A549 (cell line): ENCODE results near the gene SCN2B. TPM values are rescaled to one million over a fixed set of nuclear protein-coding genes. Genes with fewer than 3 reads are reported as not detected.

ENCODE experiments used
- ATAC-seq, 2 experiments: fragments of 200-7000 bp in 1 of 2; fragments of >200 bp in 1 of 2; cut with Nextera tagmentation in 1 of 2; cut with Tn5 transposase in 1 of 2; 3 replicates each; pipeline versions ENCODE4 v1.8.0 to v1.9.1; 2018 to 2020; ENCODE audit warnings: mild to moderate bottlenecking in 1 of 2, moderate library complexity in 1 of 2
- CTCF ChIA-PET: fragments of 300-600 bp; sonication (Branson Sonifier 250); formaldehyde crosslinking; extraction: SDS; loops from one replicate; lab custom pipeline; 2021; ENCODE audit warnings: antibody characterized with exemption, inconsistent platforms; lab: Yijun Ruan, JAX
- POLR2A ChIA-PET: fragments of 350-600 bp; formaldehyde crosslinking; extraction: SDS; loops from one replicate; lab custom pipeline; 2021; ENCODE audit warnings: antibody characterized with exemption, inconsistent platforms; lab: Yijun Ruan, JAX
- DNase-seq, 2 experiments: peaks; one replicate each; pipeline versions ENCODE4 v3.0.0 to v3.0.0-alpha.2; 2011 to 2016; ENCODE audit warnings: low read depth in 1 of 2, low spot score in 1 of 2
- FAIRE-seq: peaks from 2 replicates; lab custom pipeline; 2011; peaks lifted over from hg19 to GRCh38; lab: Jason Lieb, UNC
- H3K27ac ChIP-seq, 2 experiments: fragments of >200 bp; sonication (Bioruptor Twin); formaldehyde crosslinking; 3 replicates each; pipeline ENCODE4 v1.5.1; 2016 to 2017
- H3K4me1 ChIP-seq: fragments of >200 bp; sonication (Bioruptor Twin); formaldehyde crosslinking; 3 replicates; pipeline ENCODE4 v1.6.1; 2016
- H3K4me2 ChIP-seq: fragments of >200 bp; sonication (Bioruptor Twin); formaldehyde crosslinking; 3 replicates; pipeline ENCODE4 v1.6.1; 2016
- H3K4me3 ChIP-seq: fragments of >200 bp; sonication (Bioruptor Twin); formaldehyde crosslinking; 3 replicates; pipeline ENCODE4 v1.5.1; 2016
- H3K9me3 ChIP-seq: fragments of >200 bp; sonication (Bioruptor Twin); formaldehyde crosslinking; 3 replicates; pipeline ENCODE4 v1.6.1; 2016
- ATOH8 ChIP-seq: fragments of 250-450 bp; sonication (Bioruptor Pico); IDR thresholded peaks from 2 replicates; pipeline ENCODE4 v1.5.0; 2020; ENCODE audit warnings: low read depth, mild to moderate bottlenecking, moderate library complexity
- BCL3 ChIP-seq: fragments of >200 bp; sonication (Bioruptor Twin); formaldehyde crosslinking; IDR thresholded peaks from 3 replicates; pipeline ENCODE4 v1.6.1; 2016
- CBX8 ChIP-seq: fragments of 200-600 bp; sonication (generic); IDR thresholded peaks from 2 replicates; pipeline ENCODE4 v1.6.1; 2016
- CTCF ChIP-seq: fragments of >200 bp; sonication (Bioruptor Twin); formaldehyde crosslinking; IDR thresholded peaks from 3 replicates; pipeline ENCODE4 v1.5.1; 2016
- E2F6 ChIP-seq: IDR thresholded peaks from 2 replicates; pipeline ENCODE4 v1.6.1; 2012; ENCODE audit warnings: low read depth, borderline replicate concordance
- EHF ChIP-seq: fragments of 250-450 bp; sonication (Bioruptor Pico); IDR thresholded peaks from 2 replicates; pipeline ENCODE4 v1.5.0; 2020; ENCODE audit warnings: mild to moderate bottlenecking
- EP300 ChIP-seq, 2 experiments: fragments of >200 bp; sonication (Bioruptor Twin); formaldehyde crosslinking; IDR thresholded peaks; 2 replicates in 1 of 2; 3 replicates in 1 of 2; pipeline ENCODE4 v1.6.1; 2016 to 2017
- HMGXB4 ChIP-seq: fragments of 250-450 bp; sonication (Bioruptor Pico); IDR thresholded peaks from 2 replicates; pipeline ENCODE4 v1.5.0; 2021; ENCODE audit warnings: mild to moderate bottlenecking, moderate library complexity, borderline replicate concordance
- KDM5A ChIP-seq: fragments of 200-600 bp; sonication (generic); IDR thresholded peaks from 2 replicates; pipeline ENCODE4 v1.6.1; 2016; ENCODE audit warnings: antibody characterized with exemption, mild to moderate bottlenecking
- MAZ ChIP-seq: fragments of 150-350 bp; IDR thresholded peaks from 2 replicates; pipeline ENCODE4 v1.6.1; 2014; ENCODE audit warnings: antibody characterized with exemption, low read depth, low read length, borderline replicate concordance
- MYC ChIP-seq: IDR thresholded peaks from 2 replicates; pipeline ENCODE4 v1.6.1; 2012; ENCODE audit warnings: mild to moderate bottlenecking, inconsistent platforms, low read length, improper control_type of control experiment, borderline replicate concordance
- NFE2L2 ChIP-seq: fragments of 150-350 bp; conservative IDR thresholded peaks from 2 replicates; pipeline ENCODE4 v1.6.1; 2014; ENCODE audit warnings: low read length
- NPAS2 ChIP-seq: fragments of 250-450 bp; sonication (Bioruptor Pico); IDR thresholded peaks from 2 replicates; pipeline ENCODE4 v1.8.0; 2022; ENCODE audit warnings: mild to moderate bottlenecking, moderate library complexity, borderline replicate concordance
- PHF8 ChIP-seq: fragments of 200-600 bp; sonication (generic); IDR thresholded peaks from 2 replicates; pipeline ENCODE4 v1.6.1; 2016; ENCODE audit warnings: low read depth, mild to moderate bottlenecking, antibody characterized with exemption, moderate library complexity, borderline replicate concordance
- POLR2A ChIP-seq: IDR thresholded peaks from 2 replicates; pipeline ENCODE4 v1.6.1; 2012; ENCODE audit warnings: mild to moderate bottlenecking, low read length
- RARB ChIP-seq: fragments of 250-450 bp; sonication (Bioruptor Pico); IDR thresholded peaks from 2 replicates; pipeline ENCODE4 v1.8.0; 2021; ENCODE audit warnings: mild to moderate bottlenecking, moderate library complexity
- REST ChIP-seq: fragments of 200-600 bp; sonication (generic); IDR thresholded peaks from 2 replicates; pipeline ENCODE4 v1.6.1; 2016; ENCODE audit warnings: antibody characterized with exemption, mild to moderate bottlenecking, moderate library complexity
- RFX5 ChIP-seq: fragments of 450-650 bp; IDR thresholded peaks from 2 replicates; pipeline ENCODE4 v1.7.1; 2014; ENCODE audit warnings: antibody characterized with exemption, mild to moderate bottlenecking, moderate library complexity
- TP53 ChIP-seq: fragments of 250-450 bp; sonication (Bioruptor Pico); IDR thresholded peaks from 2 replicates; pipeline ENCODE4 v1.5.0; 2021; ENCODE audit warnings: mild to moderate bottlenecking, moderate library complexity
- ZFP36 ChIP-seq: fragments of 450-650 bp; IDR thresholded peaks from 2 replicates; pipeline ENCODE4 v1.6.1; 2014; ENCODE audit warnings: borderline replicate concordance; ENCODE audit not compliant: partially characterized antibody
- ZSCAN20 ChIP-seq: fragments of 250-450 bp; sonication (Bioruptor Pico); IDR thresholded peaks from 2 replicates; pipeline ENCODE4 v1.8.0; 2022; ENCODE audit warnings: mild to moderate bottlenecking, moderate library complexity
- WGBS: methylation state at CpG from one replicate; pipeline ENCODE4 v1.1.6; 2017; ENCODE audit errors: missing lambda C conversion rate; 5-methylcytosine and 5-hydroxymethylcytosine counted together
- polyA plus RNA-seq, 4 experiments: library from polyadenylated mRNA; depleted of rRNA in 3 of 4; stranded (reverse); fragments of >200 nt; fragmentation: RNase III in 1 of 4; extraction: RNeasy Plus Mini Kit Qiagen cat#74134 plus additional on column Dnase treatment in 1 of 4; gene quantifications; 2 replicates in 3 of 4; 3 replicates in 1 of 4; pipeline ENCODE4 v1.2.3, GENCODE V29; 2011 to 2017

The SCN2B gene
- polyA plus RNA-seq, 2 of the 4 experiments (the other 2 are of a cell fraction), result not detected

- DNase-seq, result no peak
- FAIRE-seq, result no peak
- CTCF ChIA-PET, result interaction anchor here (1.0 kb wide), 1 partner anchor 22 kb away, joined by 7 read pairs; no protein-coding TSS in a partner anchor
- TF ChIP-seq NPAS2 (CRISPR knock-in tag), result no peak
- no peak for TF ChIP-seq ZSCAN20 (CRISPR knock-in tag)
- TF ChIP-seq HMGXB4 (CRISPR knock-in tag), result no peak
- TF ChIP-seq TP53 (CRISPR knock-in tag), result no peak
- TF ChIP-seq CTCF, result no peak
- TF ChIP-seq PHF8, result no peak
- no peak for TF ChIP-seq RFX5
- no peak for TF ChIP-seq ATOH8
- no peak for TF ChIP-seq KDM5A
- no peak for TF ChIP-seq CBX8
- no peak for TF ChIP-seq ZFP36
- TF ChIP-seq NFE2L2, result no peak
- no peak for TF ChIP-seq RARB (CRISPR knock-in tag)
- TF ChIP-seq EP300 (IDR thresholded peaks at IDR 0.05), result no peak
- TF ChIP-seq BCL3, result no peak
- TF ChIP-seq EHF (CRISPR knock-in tag), result no peak
- TF ChIP-seq MAZ, result no peak
- H3K4me1 ChIP-seq, result peaks cover 14% of the 10 kb centered on the region
- H3K27ac ChIP-seq, result no peak overlapping the region
- POLR2A ChIA-PET, result no interaction called here
- no peak overlapping the region for H3K4me3 ChIP-seq
- ATAC-seq, result no peak
- no peaks in the 10 kb centered on the region for H3K9me3 ChIP-seq
- H3K4me2 ChIP-seq, result no peak overlapping the region
- WGBS, result 76% methylated on average over 4 of the region's 4 CpGs
These were observed 317 bp upstream of the SCN2B start for GRCh38 chr11:118176778-118177134.

- no peak overlapping the region for H3K4me3 ChIP-seq
- no peak for FAIRE-seq
- ChIA-PET CTCF (interaction anchor here (0.8 to 1.2 kb wide), 3 partner anchors 9 to 31 kb away, joined by 3 to 6 read pairs (median 3); no protein-coding TSS in a partner anchor), POLR2A (no interaction called here)
- peak in 1 of 2 experiments; percentile 14 for DNase-seq
- H3K27ac ChIP-seq, result peak overlapping the region in 1 of 2 experiments; percentile 24; a peak in 3 of 6 replicates
- no peaks in the 10 kb centered on the region for H3K9me3 ChIP-seq
- H3K4me1 ChIP-seq, result peaks cover 14% of the 10 kb centered on the region
- peak overlapping the region; percentile 37; the same call in 2 of the 3 replicates for H3K4me2 ChIP-seq
- 61% methylated on average over 9 of the region's 13 CpGs for WGBS
- ATAC-seq, result peak in 1 of 2 experiments; percentile 14; a peak in 2 of 6 replicates
- TF ChIP-seq REST, result no peak
- TF ChIP-seq EP300 (IDR thresholded peaks at IDR 0.05), result no peak
- TF ChIP-seq POLR2A, result no peak
- no peak for TF ChIP-seq MYC
- TF ChIP-seq CBX8, result no peak
- TF ChIP-seq E2F6, result no peak
- TF ChIP-seq EHF (CRISPR knock-in tag), result no peak
- TF ChIP-seq ZSCAN20 (CRISPR knock-in tag), result no peak
- no peak for TF ChIP-seq NPAS2 (CRISPR knock-in tag)
- TF ChIP-seq HMGXB4 (CRISPR knock-in tag), result no peak
These were observed 1.1 kb downstream of the SCN2B start for GRCh38 chr11:118175031-118175992.
